ENCODE measurements around the gene ZNF143.

GRCh38 chr11:9490376-9490775 is 29.6 kb downstream of the ZNF143 start:
- TF ChIP-seq, protein P1, sequence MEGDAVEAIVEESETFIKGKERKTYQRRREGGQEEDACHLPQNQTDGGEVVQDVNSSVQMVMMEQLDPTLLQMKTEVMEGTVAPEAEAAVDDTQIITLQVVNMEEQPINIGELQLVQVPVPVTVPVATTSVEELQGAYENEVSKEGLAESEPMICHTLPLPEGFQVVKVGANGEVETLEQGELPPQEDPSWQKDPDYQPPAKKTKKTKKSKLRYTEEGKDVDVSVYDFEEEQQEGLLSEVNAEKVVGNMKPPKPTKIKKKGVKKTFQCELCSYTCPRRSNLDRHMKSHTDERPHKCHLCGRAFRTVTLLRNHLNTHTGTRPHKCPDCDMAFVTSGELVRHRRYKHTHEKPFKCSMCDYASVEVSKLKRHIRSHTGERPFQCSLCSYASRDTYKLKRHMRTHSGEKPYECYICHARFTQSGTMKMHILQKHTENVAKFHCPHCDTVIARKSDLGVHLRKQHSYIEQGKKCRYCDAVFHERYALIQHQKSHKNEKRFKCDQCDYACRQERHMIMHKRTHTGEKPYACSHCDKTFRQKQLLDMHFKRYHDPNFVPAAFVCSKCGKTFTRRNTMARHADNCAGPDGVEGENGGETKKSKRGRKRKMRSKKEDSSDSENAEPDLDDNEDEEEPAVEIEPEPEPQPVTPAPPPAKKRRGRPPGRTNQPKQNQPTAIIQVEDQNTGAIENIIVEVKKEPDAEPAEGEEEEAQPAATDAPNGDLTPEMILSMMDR (IDR thresholded peaks at IDR 0.05) = no peak
- TF ChIP-seq POLR2A (IDR thresholded peaks at IDR 0.05) = no peak
